ENCODE results near the gene ZNF398.

The ZNF398 gene

DNA sequence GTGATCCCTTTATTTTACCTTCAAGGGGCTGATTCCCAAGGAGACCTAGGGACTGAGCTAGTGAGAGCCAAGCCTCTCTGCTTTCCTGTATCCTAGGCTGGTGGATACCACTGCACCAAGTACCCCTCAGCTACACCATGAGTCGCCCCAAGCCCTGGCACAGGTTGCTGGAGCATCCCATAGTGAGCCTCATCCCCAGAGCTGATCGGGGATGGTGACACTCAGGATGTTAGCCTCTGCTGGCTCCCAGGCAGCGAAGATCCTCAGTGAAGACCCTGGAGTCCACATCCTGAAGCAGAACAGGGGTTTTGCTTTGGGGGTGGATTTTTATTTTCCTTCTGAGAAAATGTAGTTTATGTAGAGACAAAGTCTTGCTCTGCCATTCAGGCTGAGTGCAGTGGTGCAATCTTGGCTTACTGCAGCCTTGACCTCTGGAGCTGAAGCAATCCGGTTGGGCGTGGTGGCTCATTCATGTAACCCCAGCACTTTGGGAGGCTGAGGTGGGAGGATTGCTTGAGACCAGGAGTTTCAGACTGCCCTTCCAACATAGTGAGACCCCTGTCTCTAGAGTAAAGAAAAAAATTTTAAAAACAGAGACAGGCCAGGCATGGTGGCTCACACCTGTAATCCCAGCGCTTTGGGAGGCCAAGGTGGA, 79.7 kb downstream of the ZNF398 start:
- DNase-seq (ENCODE audit: low read depth in 2 of 2) = no peak

DNA sequence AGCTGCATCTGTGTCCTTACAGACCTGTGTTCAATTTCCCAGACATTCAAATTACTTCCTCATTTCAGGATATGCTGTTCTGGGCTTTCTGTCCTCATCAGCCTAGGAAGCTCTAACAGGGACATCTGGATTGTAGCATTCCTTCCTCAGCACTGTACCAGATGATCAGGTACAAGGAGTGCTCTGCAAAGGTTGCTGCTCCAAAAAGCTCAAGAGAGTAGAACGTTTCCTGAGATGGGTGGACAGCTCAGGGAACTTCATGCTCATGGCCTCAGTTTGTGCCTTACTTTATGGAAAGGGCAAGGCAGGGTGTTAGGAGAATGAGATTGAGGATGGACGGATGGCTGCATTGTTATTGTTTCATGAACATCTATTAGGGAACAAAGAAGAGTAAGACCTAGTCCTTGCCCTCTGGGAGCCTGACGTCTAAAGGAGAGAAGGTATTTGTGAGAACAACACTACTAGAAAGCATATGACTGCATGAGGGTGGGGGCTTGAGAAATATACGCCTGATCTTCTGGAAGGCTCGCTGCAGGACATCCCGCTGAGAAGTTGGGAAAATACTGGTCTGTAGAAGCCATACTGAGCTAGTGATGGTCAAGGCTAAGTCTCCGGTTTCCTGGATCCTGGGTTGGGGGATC, 81.7 kb downstream of the ZNF398 start:
- no peak for DNase-seq (ENCODE audit: low read depth in 2 of 2)

DNA sequence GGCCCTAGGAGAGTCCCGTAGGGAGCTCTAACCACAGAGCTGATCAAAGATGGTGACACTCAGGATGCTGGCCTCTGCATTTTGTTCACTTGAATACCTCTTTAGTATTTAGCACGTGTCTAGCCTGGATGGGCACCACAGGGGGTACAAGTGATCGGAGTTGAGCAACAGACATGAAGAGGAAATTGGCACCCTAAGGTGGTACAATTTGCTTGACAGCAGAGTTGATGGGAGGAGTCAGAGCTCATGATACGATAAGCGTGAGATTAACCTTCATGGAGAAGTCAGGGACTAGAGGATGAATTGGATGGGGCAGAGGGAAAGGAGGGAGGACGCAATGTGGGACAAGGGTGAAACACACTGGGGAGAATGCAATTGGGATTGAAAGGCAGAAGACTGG, 82.3 kb downstream of the ZNF398 start:
- no peak for DNase-seq (ENCODE audit: low read depth in 2 of 2)

DNA sequence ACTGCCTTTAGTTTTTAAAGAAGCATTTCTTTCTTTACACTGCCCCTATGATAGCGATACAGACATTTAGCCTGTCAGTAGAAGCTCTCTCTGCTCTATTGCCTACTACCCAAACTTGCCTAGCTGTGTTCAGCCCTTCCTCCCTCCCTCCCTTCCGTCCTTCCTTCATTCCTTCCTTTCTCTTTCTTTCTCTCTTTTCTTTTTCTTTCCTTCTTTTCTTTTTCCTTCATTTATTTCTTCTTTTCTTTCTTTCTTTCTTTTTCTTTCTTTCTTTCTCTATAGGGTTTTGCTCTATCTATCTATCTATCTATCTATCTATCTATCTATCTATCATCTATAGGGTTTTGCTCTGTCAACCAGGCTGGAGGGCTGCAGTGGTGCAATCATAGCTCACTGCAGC, 85.1 kb downstream of the ZNF398 start:
- no peak for DNase-seq (ENCODE audit: low read depth in 2 of 2)
